Endothelial cell of umbilical vein (primary cell): ENCODE data around the gene FNDC5. TPM values are rescaled to one million over a fixed set of nuclear protein-coding genes. Genes with fewer than 3 reads are reported as not detected.

Source experiments
- BruUV-seq: library from RNA; stranded (reverse); fragments of 400-500 nt; replicated peaks from 2 replicates; lab custom pipeline; 2021; lab: Mats Ljungman, UMichigan
- CTCF ChIA-PET: fragments of 300-600, 350-600 bp; sonication (Branson Sonifier 250); formaldehyde crosslinking; loops from one replicate; lab custom pipeline; 2021; ENCODE audit warnings: antibody characterized with exemption, inconsistent platforms; lab: Charles Lee
- POLR2A ChIA-PET: fragments of 300-600, 350-600 bp; sonication (Branson Sonifier 250); formaldehyde crosslinking; loops from one replicate; lab custom pipeline; 2021; ENCODE audit warnings: antibody characterized with exemption, inconsistent platforms; lab: Charles Lee
- DNase-seq: peaks from one replicate; pipeline ENCODE4 v3.0.0-alpha.2; 2011; ENCODE audit warnings: low read depth, low spot score
- FAIRE-seq: peaks from 2 replicates; lab custom pipeline; 2011; peaks lifted over from hg19 to GRCh38; lab: Jason Lieb, UNC
- H2AFZ ChIP-seq: 2 replicates; pipeline ENCODE4 v1.6.0; 2012; ENCODE audit warnings: low read depth, low read length, control low read depth, inconsistent platforms
- H3K27ac ChIP-seq: 2 replicates; pipeline ENCODE4 v1.5.1; 2011; ENCODE audit warnings: low read depth, mild to moderate bottlenecking, control low read depth, low read length, moderate library complexity; ENCODE audit not compliant: insufficient read depth
- H3K27me3 ChIP-seq, 2 experiments: 2 replicates each; pipeline versions ENCODE4 v1.6.0 to v1.6.1; 2011; ENCODE audit warnings: low read length in 2 of 2, mixed read lengths in 1 of 2; ENCODE audit not compliant: control insufficient read depth in 2 of 2, insufficient read depth in 2 of 2
- H3K36me3 ChIP-seq, 2 experiments: 2 replicates in 1 of 2; 3 replicates in 1 of 2; pipeline ENCODE4 v1.5.1; 2011; ENCODE audit warnings: low read length in 2 of 2, mild to moderate bottlenecking in 1 of 2, moderate library complexity in 1 of 2; ENCODE audit not compliant: control insufficient read depth in 2 of 2, insufficient read depth in 2 of 2; ENCODE audit errors: extremely low read depth in 1 of 2
- H3K4me1 ChIP-seq: 3 replicates; pipeline ENCODE4 v1.5.1; 2011; ENCODE audit warnings: mild to moderate bottlenecking, low read length; ENCODE audit not compliant: control insufficient read depth, insufficient read depth; ENCODE audit errors: extremely low read depth
- H3K4me2 ChIP-seq: 2 replicates; pipeline ENCODE4 v1.6.1; 2011; ENCODE audit warnings: low read length, control low read depth, mixed read lengths; ENCODE audit not compliant: insufficient read depth
- H3K4me3 ChIP-seq, 3 experiments: fragments of 200-600 bp in 1 of 3; sonication (generic), shearing (Covaris generic) in 1 of 3; replicated peaks in 1 of 3; 2 replicates each; pipeline ENCODE4 v1.5.1; 2011 to 2016; ENCODE audit warnings: control low read depth in 3 of 3, low read length in 3 of 3, mild to moderate bottlenecking in 2 of 3, inconsistent platforms in 1 of 3, low read depth in 1 of 3, moderate library complexity in 1 of 3; ENCODE audit not compliant: insufficient read depth in 1 of 3
- H3K79me2 ChIP-seq: 2 replicates; pipeline ENCODE4 v1.6.0; 2012; ENCODE audit warnings: low read length, inconsistent platforms; ENCODE audit not compliant: control insufficient read depth, insufficient read depth
- H3K9ac ChIP-seq: replicated peaks from 2 replicates; pipeline ENCODE3; 2011; ENCODE audit warnings: low read length, control low read depth; ENCODE audit not compliant: insufficient read depth; ENCODE audit errors: extremely low read depth
- H3K9me1 ChIP-seq: replicated peaks from 3 replicates; pipeline ENCODE4 v1.6.0; 2011; ENCODE audit warnings: mild to moderate bottlenecking, low read length; ENCODE audit not compliant: control insufficient read depth, insufficient read depth; ENCODE audit errors: extremely low read depth
- H3K9me3 ChIP-seq: replicated peaks from 2 replicates; pipeline ENCODE4 v1.5.1; 2012; ENCODE audit warnings: low read length, inconsistent platforms; ENCODE audit not compliant: control insufficient read depth, insufficient read depth
- H4K20me1 ChIP-seq: replicated peaks from 2 replicates; pipeline ENCODE3; 2011; ENCODE audit warnings: mild to moderate bottlenecking, low read length; ENCODE audit not compliant: control insufficient read depth, insufficient read depth; ENCODE audit errors: extremely low read depth
- GATA2 ChIP-seq: IDR thresholded peaks from 2 replicates; pipeline ENCODE4 v1.7.0; 2011; ENCODE audit warnings: low read depth, mild to moderate bottlenecking, moderate library complexity, mixed read lengths, low read length; ENCODE audit not compliant: insufficient read length, insufficient read depth
- POLR2A ChIP-seq: IDR thresholded peaks from 2 replicates; pipeline ENCODE4 v1.6.1; 2012; ENCODE audit warnings: low read depth, mild to moderate bottlenecking, control low read depth, low read length
- dilution Hi-C: fragments of 300-500 bp; cut with MboI; formaldehyde crosslinking; loops from one replicate; pipeline ENCODE4 v1.15.0; 2019; ENCODE audit warnings: low sequenced_read_pairs; ENCODE audit not compliant: extremely low pct_ligation_motif_present
- intact Hi-C: fragments of 100-400 bp; cut with micrococcal nuclease; formaldehyde crosslinking; loops from one replicate; pipeline ENCODE4 v1.10.0; 2022
- polyA plus RNA-seq, 4 experiments: library from polyadenylated mRNA; depleted of rRNA in 3 of 4; stranded (reverse) in 3 of 4; unstranded in 1 of 4; fragments of >200 nt; gene quantifications; 2 replicates each; pipeline versions ENCODE4 v1.2.1 to v1.2.3, GENCODE V29; 2011 to 2012; ENCODE audit warnings: missing spikeins in 1 of 4
- total RNA-seq: library from RNA; stranded (reverse); gene quantifications from 2 replicates; pipeline ENCODE4 v1.2.3, GENCODE V29; 2021
- TF ChIP-seq, protein P1 (sequence below), 2 donors: IDR thresholded peaks; 1 replicate in 1 of 2; 2 replicates in 1 of 2; pipeline ENCODE4 v1.5.1; 2011; ENCODE audit warnings: low read length in 2 of 2, mild to moderate bottlenecking in 2 of 2, moderate library complexity in 2 of 2, control low read depth in 1 of 2, inconsistent platforms in 1 of 2, low read depth in 1 of 2; ENCODE audit not compliant: insufficient read depth in 1 of 2; ENCODE audit errors: extremely low read depth in 1 of 2

The FNDC5 gene
- total and polyA plus RNA-seq, 2 donors (not counting 3 experiments of a cell fraction or from before 2014, with no cell fraction given), result 0.14 to 0.64 TPM

DNA sequence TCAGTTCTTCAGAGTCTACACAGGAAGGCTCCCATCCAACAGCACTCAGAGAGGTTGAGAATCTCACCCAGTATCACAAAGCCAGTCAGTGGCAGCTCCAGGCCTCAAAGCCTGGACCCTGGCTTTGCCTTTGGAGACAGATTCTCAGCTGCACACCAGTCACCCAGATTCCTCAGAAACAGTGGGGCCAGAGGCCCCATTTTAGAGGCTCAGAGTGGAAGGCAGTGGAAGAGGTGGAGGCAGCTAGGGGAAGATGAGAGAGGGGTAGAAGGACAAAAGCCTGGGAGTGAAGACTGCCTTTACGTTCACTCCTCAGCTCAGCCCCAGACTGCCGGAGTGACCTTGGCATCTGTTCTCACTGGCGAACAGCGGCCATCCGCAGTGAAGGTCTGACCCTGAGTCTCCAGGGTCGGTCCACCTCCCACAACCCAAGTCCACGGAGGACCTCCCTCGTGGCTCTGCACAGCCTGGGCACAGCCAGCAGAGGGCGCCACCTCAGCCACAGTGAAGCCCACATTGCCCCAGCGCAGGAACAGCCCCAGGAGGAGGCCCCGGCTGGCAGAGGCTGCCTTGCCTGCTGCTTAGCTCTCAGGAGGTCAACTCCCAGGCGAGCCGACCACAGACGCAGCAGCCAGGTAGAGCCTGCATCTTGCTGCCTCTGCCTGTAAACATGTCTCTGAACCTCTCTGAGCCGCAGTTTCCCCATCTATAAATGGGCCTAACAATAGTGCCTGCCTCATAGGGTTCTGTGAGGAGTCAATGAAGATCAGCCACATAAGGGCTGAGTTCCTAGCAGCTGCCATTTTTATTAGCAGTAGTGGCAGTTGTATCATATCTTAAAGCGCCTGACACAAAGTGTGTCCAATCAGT lies 5.9 kb upstream of the FNDC5 start:
- FAIRE-seq (peak; percentile 67), DNase-seq (peak; percentile 58)
- no peaks in the 10 kb centered on the region for H4K20me1 ChIP-seq
- H3K79me2 ChIP-seq, result no peaks in the 10 kb centered on the region
- no peaks in the 10 kb centered on the region for H3K36me3 ChIP-seq
- TF ChIP-seq, protein P1, sequence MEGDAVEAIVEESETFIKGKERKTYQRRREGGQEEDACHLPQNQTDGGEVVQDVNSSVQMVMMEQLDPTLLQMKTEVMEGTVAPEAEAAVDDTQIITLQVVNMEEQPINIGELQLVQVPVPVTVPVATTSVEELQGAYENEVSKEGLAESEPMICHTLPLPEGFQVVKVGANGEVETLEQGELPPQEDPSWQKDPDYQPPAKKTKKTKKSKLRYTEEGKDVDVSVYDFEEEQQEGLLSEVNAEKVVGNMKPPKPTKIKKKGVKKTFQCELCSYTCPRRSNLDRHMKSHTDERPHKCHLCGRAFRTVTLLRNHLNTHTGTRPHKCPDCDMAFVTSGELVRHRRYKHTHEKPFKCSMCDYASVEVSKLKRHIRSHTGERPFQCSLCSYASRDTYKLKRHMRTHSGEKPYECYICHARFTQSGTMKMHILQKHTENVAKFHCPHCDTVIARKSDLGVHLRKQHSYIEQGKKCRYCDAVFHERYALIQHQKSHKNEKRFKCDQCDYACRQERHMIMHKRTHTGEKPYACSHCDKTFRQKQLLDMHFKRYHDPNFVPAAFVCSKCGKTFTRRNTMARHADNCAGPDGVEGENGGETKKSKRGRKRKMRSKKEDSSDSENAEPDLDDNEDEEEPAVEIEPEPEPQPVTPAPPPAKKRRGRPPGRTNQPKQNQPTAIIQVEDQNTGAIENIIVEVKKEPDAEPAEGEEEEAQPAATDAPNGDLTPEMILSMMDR (IDR thresholded peaks at IDR 0.05; ENCODE audit: extremely low read depth in 1 of 2, insufficient read depth in 1 of 2, low read depth in 1 of 2, low read length in 2 of 2), result peak; percentile 89 to 99
- TF ChIP-seq POLR2A (no peak), GATA2 (no peak)
- no peak overlapping the region for H3K4me2 ChIP-seq
- BruUV-seq, result no TSS peak
- H3K27me3 ChIP-seq, result peaks cover 6 to 9% of the 10 kb centered on the region in 2 experiments
- no peak overlapping the region for H3K4me3 ChIP-seq
- intact Hi-C loops, result loop anchor here (1.0 to 2.0 kb wide), 5 partner anchors 56 to 210 kb away; no protein-coding TSS in a partner anchor
- ChIA-PET POLR2A (interaction anchor here (0.6 kb wide), 2 partner anchors 27 to 33 kb away, joined by 4 to 7 read pairs; no protein-coding TSS in a partner anchor), CTCF (interaction anchor here (0.6 to 6.0 kb wide), 21 partner anchors 8 to 216 kb away, joined by 3 to 175 read pairs (median 4); partner anchors contain the start of genes AZIN2 and HPCA)
- H2AFZ ChIP-seq, result no peak overlapping the region
- H3K9me3 ChIP-seq, result no peaks in the 10 kb centered on the region
- dilution Hi-C loops, result no loop called here
- H3K9ac ChIP-seq, result no peak overlapping the region
- H3K9me1 ChIP-seq, result no peaks in the 10 kb centered on the region
- H3K4me1 ChIP-seq, result no peaks in the 10 kb centered on the region
- H3K27ac ChIP-seq, result no peak overlapping the region
